HFFc6 (cell line): ENCODE results near the gene CXCL1. TPM values are rescaled to one million over a fixed set of nuclear protein-coding genes. Genes with fewer than 3 reads are reported as not detected.
A peak's percentile ranks its signal among the peaks of the same experiment; 100 is the strongest.

Source experiments
- DNase-seq: peaks from one replicate; pipeline ENCODE4 v3.0.0-alpha.2; 2018
- H3K27ac Mint-ChIP-seq: 2 replicates; pipeline ENCODE4 v1.8.0; 2020; ENCODE audit warnings: mild to moderate bottlenecking, mixed read lengths
- H3K27me3 Mint-ChIP-seq: 2 replicates; pipeline ENCODE4 v1.8.0; 2021; ENCODE audit warnings: mild to moderate bottlenecking, moderate library complexity, mixed read lengths; ENCODE audit not compliant: insufficient read depth
- H3K36me3 Mint-ChIP-seq: 2 replicates; pipeline ENCODE4 v1.8.0; 2021; ENCODE audit warnings: low read depth, mixed read lengths
- H3K4me1 Mint-ChIP-seq: 2 replicates; pipeline ENCODE4 v1.8.0; 2020; ENCODE audit warnings: low read depth, mixed read lengths
- H3K4me3 Mint-ChIP-seq: 2 replicates; pipeline ENCODE4 v1.8.0; 2020; ENCODE audit warnings: mild to moderate bottlenecking, moderate library complexity, mixed read lengths
- H3K9me3 Mint-ChIP-seq: 2 replicates; pipeline ENCODE4 v1.8.0; 2020; ENCODE audit warnings: mild to moderate bottlenecking, mixed read lengths
- CTCF ChIP-seq: fragments of 200-600 bp; sonication (generic); IDR thresholded peaks from 2 replicates; pipeline ENCODE4 v1.5.0; 2021; ENCODE audit warnings: antibody characterized with exemption, mild to moderate bottlenecking
- total RNA-seq, 6 experiments: library from RNA; stranded (reverse); fragmentation: NEBNext Ultra II Directional; extraction: Animal tissue kit (Norgen Biotek cat#: 25700); gene quantifications; 2 replicates in 1 of 6; 3 replicates in 5 of 6; pipeline ENCODE4 v1.2.3, GENCODE V29; 2021

CXCL1 gene
- total RNA-seq, 6 experiments from 2014 or later = 0.71 to 5.0 (median 4.3) TPM

GRCh38 chr4:73828956-73829355 lies 40.2 kb upstream of the CXCL1 start:
- Mint-ChIP-seq H3K4me3 (no peak overlapping the region), H3K9me3 (no peaks in the 10 kb centered on the region; the same call in 1 of the 2 replicates), H3K36me3 (0 out of 2 replicates have a peak, but pooled peaks cover 8% of the 10 kb centered on the region), H3K27me3 (no peaks in the 10 kb centered on the region), H3K4me1 (peaks cover 27% of the 10 kb centered on the region), H3K27ac (no peak overlapping the region)
- TF ChIP-seq CTCF = no peak
- no peak for DNase-seq

- H3K36me3 Mint-ChIP-seq = 0 out of 2 replicates have a peak, but pooled peaks cover 8% of the 10 kb centered on the region
- H3K4me1 Mint-ChIP-seq = peaks cover 27% of the 10 kb centered on the region
- H3K9me3 Mint-ChIP-seq = no peaks in the 10 kb centered on the region; the same call in 1 of the 2 replicates
- no peak overlapping the region for H3K4me3 Mint-ChIP-seq
- DNase-seq = no peak
- no peak for TF ChIP-seq CTCF
- H3K27ac Mint-ChIP-seq = no peak overlapping the region
- no peaks in the 10 kb centered on the region for H3K27me3 Mint-ChIP-seq
These were observed 37.6 kb upstream of the CXCL1 start for GRCh38 chr4:73831569-73831968.

- Mint-ChIP-seq H3K4me3 (no peak overlapping the region), H3K27ac (no peak overlapping the region), H3K4me1 (peaks cover 37% of the 10 kb centered on the region), H3K27me3 (no peaks in the 10 kb centered on the region), H3K9me3 (no peaks in the 10 kb centered on the region), H3K36me3 (0 out of 2 replicates have a peak, but pooled peaks cover 2% of the 10 kb centered on the region)
- peak; percentile 47 for DNase-seq
- no peak for TF ChIP-seq CTCF
These were observed 36.4 kb upstream of the CXCL1 start for GRCh38 chr4:73832651-73833237.

GRCh38 chr4:73836373-73837279 lies 32.6 kb upstream of the CXCL1 start, which contains the start of gene CXCL6:
Gene CXCL6, plus strand, starts transcription at chr4:73836678. Its CDS starts 73 bp downstream, at chr4:73836751.
- H3K27ac Mint-ChIP-seq = no peak within 1 kb of the TSS
- H3K27me3 Mint-ChIP-seq = no peaks in the 10 kb centered on the region
- H3K36me3 Mint-ChIP-seq = no peaks in the 10 kb centered on the region
- no peak for TF ChIP-seq CTCF
- peak within 1 kb of the TSS; percentile 77 for H3K4me3 Mint-ChIP-seq
- H3K4me1 Mint-ChIP-seq = peaks cover 35% of the 10 kb centered on the region
- H3K9me3 Mint-ChIP-seq = no peaks in the 10 kb centered on the region
- DNase-seq = no peak

- Mint-ChIP-seq H3K27ac (no peak overlapping the region), H3K9me3 (no peaks in the 10 kb centered on the region), H3K36me3 (no peaks in the 10 kb centered on the region), H3K27me3 (no peaks in the 10 kb centered on the region), H3K4me3 (no peak overlapping the region), H3K4me1 (peaks cover 42% of the 10 kb centered on the region)
- no peak for TF ChIP-seq CTCF
- DNase-seq = no peak
These were observed 30.1 kb upstream of the CXCL1 start for GRCh38 chr4:73839071-73839470.
